OCI-LY1 (cell line): ENCODE results near the gene MAP6D1.
A peak's percentile ranks its signal among the peaks of the same experiment; 100 is the strongest.

Experiments used
- H2AFZ ChIP-seq: fragments of 200-600 bp; sonication (generic), shearing (Covaris generic); 2 replicates; pipeline ENCODE4 v1.6.0; 2014; ENCODE audit warnings: antibody characterized with exemption, mild to moderate bottlenecking, low read length
- H3F3A ChIP-seq: fragments of 200-600 bp; sonication (generic), shearing (Covaris generic); 2 replicates; pipeline ENCODE4 v1.6.0; 2014; ENCODE audit warnings: mild to moderate bottlenecking, antibody characterized with exemption, low read length, moderate library complexity; ENCODE audit not compliant: insufficient read depth
- H3K27ac ChIP-seq: fragments of 200-600 bp; sonication (generic); 2 replicates; pipeline ENCODE4 v1.5.1; 2014; ENCODE audit warnings: low read length, mixed run types, mild to moderate bottlenecking, low read depth; ENCODE audit not compliant: poor library complexity, severe bottlenecking
- H3K27me3 ChIP-seq: fragments of 200-600 bp; sonication (generic); 2 replicates; pipeline ENCODE4 v1.6.0; 2014; ENCODE audit warnings: antibody characterized with exemption, mild to moderate bottlenecking, low read length, moderate library complexity; ENCODE audit not compliant: insufficient read depth
- H3K36me3 ChIP-seq: fragments of 200-600 bp; sonication (generic); 2 replicates; pipeline ENCODE4 v1.6.1; 2014; ENCODE audit warnings: mild to moderate bottlenecking, antibody characterized with exemption, low read length, moderate library complexity, mixed read lengths; ENCODE audit not compliant: insufficient read depth
- H3K4me1 ChIP-seq: fragments of 200-600 bp; sonication (generic); 2 replicates; pipeline ENCODE4 v1.5.1; 2014; ENCODE audit warnings: mild to moderate bottlenecking, low read length, moderate library complexity; ENCODE audit not compliant: insufficient read depth, severe bottlenecking
- H3K4me2 ChIP-seq: fragments of 200-600 bp; sonication (generic), shearing (Covaris generic); 2 replicates; pipeline ENCODE4 v1.6.1; 2014; ENCODE audit warnings: low read length
- H3K4me3 ChIP-seq: fragments of 200-600 bp; sonication (generic); 2 replicates; pipeline ENCODE4 v1.5.1; 2014; ENCODE audit warnings: low read length, low read depth, mild to moderate bottlenecking, mixed read lengths; ENCODE audit not compliant: poor library complexity, severe bottlenecking
- H3K79me2 ChIP-seq: fragments of 200-600 bp; shearing (Covaris generic); 2 replicates; pipeline ENCODE4 v1.6.1; 2016; ENCODE audit warnings: mixed run types, low read length, mixed read lengths; ENCODE audit not compliant: insufficient read depth
- H3K9ac ChIP-seq: fragments of 200-600 bp; sonication (generic), shearing (Covaris generic); 2 replicates; pipeline ENCODE4 v1.6.1; 2014; ENCODE audit warnings: mild to moderate bottlenecking, low read length, mixed read lengths
- H3K9me2 ChIP-seq: fragments of 200-600 bp; sonication (generic), shearing (Covaris generic); 2 replicates; pipeline ENCODE4 v1.6.1; 2014; ENCODE audit warnings: low read depth, mild to moderate bottlenecking, low read length, mixed read lengths
- H3K9me3 ChIP-seq: fragments of 200-600 bp; shearing (Covaris generic); 2 replicates; pipeline ENCODE4 v1.6.1; 2014; ENCODE audit warnings: low read length, mixed read lengths
- H4K20me1 ChIP-seq: fragments of 200-600 bp; sonication (generic), shearing (Covaris generic); 2 replicates; pipeline ENCODE4 v1.6.0; 2016; ENCODE audit warnings: mild to moderate bottlenecking, low read length; ENCODE audit not compliant: insufficient read depth
- EZH2 ChIP-seq: fragments of 200-600 bp; sonication (generic), shearing (Covaris generic); IDR thresholded peaks from 2 replicates; pipeline ENCODE4 v1.8.0; 2017; ENCODE audit warnings: borderline replicate concordance, mixed run types, mild to moderate bottlenecking, antibody characterized with exemption, low read length, moderate library complexity, mixed read lengths
- TF ChIP-seq, protein P1 (sequence below): fragments of 200-600 bp; sonication (generic), shearing (Covaris generic); IDR thresholded peaks from 2 replicates; pipeline ENCODE4 v1.5.1; 2017; ENCODE audit warnings: mild to moderate bottlenecking, antibody characterized with exemption, low read length, moderate library complexity, mixed read lengths

The MAP6D1 gene

DNA sequence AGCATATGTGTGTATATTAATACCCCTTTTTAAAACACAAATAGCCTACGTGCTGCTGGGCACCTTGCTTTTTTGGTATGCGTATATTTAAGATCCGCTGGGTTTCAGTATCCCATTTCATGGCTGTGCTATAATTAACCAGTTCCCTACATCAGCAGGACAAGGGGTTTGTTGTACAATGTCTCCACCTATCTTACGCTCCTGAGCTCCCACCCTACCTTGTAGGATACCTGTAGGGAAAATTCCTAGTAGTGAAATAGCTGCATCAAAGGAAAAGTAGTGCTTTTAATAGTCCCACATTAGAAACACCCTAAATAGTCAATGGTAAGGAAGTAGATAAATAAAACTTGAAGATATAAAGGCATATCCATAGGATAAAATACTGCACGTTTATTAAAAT is 1.4 kb downstream of the MAP6D1 start:
- Histone ChIP-seq H3K4me1 (peaks cover 16% of the 10 kb centered on the region), H3F3A (peaks cover 9% of the 10 kb centered on the region; the same call in 1 of the 2 replicates), H3K4me2 (peak overlapping the region; percentile 68), H4K20me1 (no peaks in the 10 kb centered on the region), H3K36me3 (peaks cover under 1% of the 10 kb centered on the region; the same call in 1 of the 2 replicates), H3K79me2 (no peaks in the 10 kb centered on the region), H3K4me3 (peak overlapping the region; percentile 64), H2AFZ (no peak overlapping the region), H3K9ac (no peak overlapping the region; the same call in 1 of the 2 replicates), H3K9me2 (no peaks in the 10 kb centered on the region), H3K27ac (no peak overlapping the region), H3K27me3 (no peaks in the 10 kb centered on the region), H3K9me3 (no peaks in the 10 kb centered on the region)
- TF ChIP-seq, protein P1, sequence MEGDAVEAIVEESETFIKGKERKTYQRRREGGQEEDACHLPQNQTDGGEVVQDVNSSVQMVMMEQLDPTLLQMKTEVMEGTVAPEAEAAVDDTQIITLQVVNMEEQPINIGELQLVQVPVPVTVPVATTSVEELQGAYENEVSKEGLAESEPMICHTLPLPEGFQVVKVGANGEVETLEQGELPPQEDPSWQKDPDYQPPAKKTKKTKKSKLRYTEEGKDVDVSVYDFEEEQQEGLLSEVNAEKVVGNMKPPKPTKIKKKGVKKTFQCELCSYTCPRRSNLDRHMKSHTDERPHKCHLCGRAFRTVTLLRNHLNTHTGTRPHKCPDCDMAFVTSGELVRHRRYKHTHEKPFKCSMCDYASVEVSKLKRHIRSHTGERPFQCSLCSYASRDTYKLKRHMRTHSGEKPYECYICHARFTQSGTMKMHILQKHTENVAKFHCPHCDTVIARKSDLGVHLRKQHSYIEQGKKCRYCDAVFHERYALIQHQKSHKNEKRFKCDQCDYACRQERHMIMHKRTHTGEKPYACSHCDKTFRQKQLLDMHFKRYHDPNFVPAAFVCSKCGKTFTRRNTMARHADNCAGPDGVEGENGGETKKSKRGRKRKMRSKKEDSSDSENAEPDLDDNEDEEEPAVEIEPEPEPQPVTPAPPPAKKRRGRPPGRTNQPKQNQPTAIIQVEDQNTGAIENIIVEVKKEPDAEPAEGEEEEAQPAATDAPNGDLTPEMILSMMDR, result no peak
- no peak for TF ChIP-seq EZH2

DNA sequence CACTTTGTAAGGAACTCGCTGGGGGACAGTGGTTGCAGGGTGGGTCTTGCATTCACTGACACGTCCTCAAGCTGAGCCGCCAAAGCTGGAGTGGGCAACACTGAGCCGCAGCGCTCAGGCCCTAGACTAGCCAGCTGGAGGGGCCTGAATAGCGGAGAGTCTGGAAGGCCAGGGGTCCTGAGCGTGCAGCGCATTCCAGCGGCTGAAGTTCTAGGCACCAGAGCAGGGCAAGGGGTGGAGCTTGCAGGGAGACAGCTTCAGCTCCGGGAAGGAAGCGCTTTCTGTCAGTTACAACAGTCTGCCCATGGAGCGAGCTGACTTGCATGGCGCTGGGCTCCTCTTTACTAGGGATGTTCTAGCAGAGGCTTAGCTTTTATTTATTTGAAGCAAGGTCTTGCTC is 2.7 kb downstream of the MAP6D1 start:
- TF ChIP-seq, protein P1, result no peak
- no peak for TF ChIP-seq EZH2

DNA sequence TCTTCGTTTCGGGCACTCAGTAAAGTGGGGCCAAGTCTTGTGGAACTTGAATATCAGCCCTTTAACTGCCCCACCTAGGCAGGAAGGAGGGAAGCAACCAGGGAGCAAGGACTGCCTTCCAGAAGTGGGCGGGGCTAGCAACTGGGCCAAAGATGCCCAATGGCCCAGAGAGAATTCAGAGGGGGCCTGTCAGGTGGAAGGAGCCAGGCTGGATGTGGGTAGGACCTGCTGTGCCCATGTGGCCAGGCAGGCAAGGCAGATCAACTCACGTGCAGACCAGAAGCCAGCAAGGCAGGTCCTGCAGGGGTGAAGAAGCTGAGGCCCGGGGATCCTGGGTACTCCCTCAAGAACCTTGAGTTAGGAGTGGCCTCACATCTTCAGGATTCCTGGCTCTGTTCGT is 5.5 kb downstream of the MAP6D1 start:
- no peak overlapping the region for H3K4me3 ChIP-seq
- no peaks in the 10 kb centered on the region for H3K9me3 ChIP-seq
- no peaks in the 10 kb centered on the region for H3K9me2 ChIP-seq
- H3K9ac ChIP-seq, result no peak overlapping the region
- no peak for TF ChIP-seq EZH2
- TF ChIP-seq, protein P1, result no peak
- peaks cover 26% of the 10 kb centered on the region for H3K4me1 ChIP-seq
- no peak overlapping the region for H2AFZ ChIP-seq
- H3K4me2 ChIP-seq, result no peak overlapping the region
- peaks cover 7% of the 10 kb centered on the region; the same call in 1 of the 2 replicates for H3K36me3 ChIP-seq
- no peaks in the 10 kb centered on the region for H3K27me3 ChIP-seq
- no peak overlapping the region for H3K27ac ChIP-seq
- no peaks in the 10 kb centered on the region for H3K79me2 ChIP-seq
- H3F3A ChIP-seq, result no peaks in the 10 kb centered on the region; the same call in 1 of the 2 replicates
- no peaks in the 10 kb centered on the region for H4K20me1 ChIP-seq

More for the DNA sequence above, 2.7 kb downstream of the MAP6D1 start:
- Histone ChIP-seq H3K4me1 (peaks cover 16% of the 10 kb centered on the region), H3K27ac (no peak overlapping the region), H3K4me2 (no peak overlapping the region), H3K36me3 (no peaks in the 10 kb centered on the region; the same call in 1 of the 2 replicates), H3K9ac (no peak overlapping the region), H3K4me3 (no peak overlapping the region), H3F3A (peaks cover 9% of the 10 kb centered on the region; the same call in 1 of the 2 replicates), H3K9me3 (no peaks in the 10 kb centered on the region), H3K79me2 (no peaks in the 10 kb centered on the region), H4K20me1 (no peaks in the 10 kb centered on the region), H3K9me2 (no peaks in the 10 kb centered on the region), H3K27me3 (no peaks in the 10 kb centered on the region), H2AFZ (no peak overlapping the region)
